Neuronal stem cell (in vitro differentiated cells): ENCODE results near the gene MT1A.
"Not testable (repeated sequence)": the region's sequence is repeated elsewhere in the genome, so short reads cannot be mapped to it uniquely, and the experiment has no call there.

ENCODE experiments used
- DNase-seq: peaks from one replicate; pipeline ENCODE4 v3.0.0-alpha.2; 2013; ENCODE audit warnings: low spot score
- H2AFZ ChIP-seq: one replicate; pipeline ENCODE4 v1.6.1; 2013; ENCODE audit warnings: mild to moderate bottlenecking, low read length, inconsistent platforms
- H2AK5ac ChIP-seq: 2 replicates; pipeline ENCODE4 v1.6.1; 2013; ENCODE audit warnings: low read depth, mild to moderate bottlenecking, inconsistent platforms, low read length, moderate library complexity, mixed read lengths
- H2BK120ac ChIP-seq: 2 replicates; pipeline ENCODE4 v1.6.1; 2013; ENCODE audit warnings: low read depth, mild to moderate bottlenecking, inconsistent platforms, low read length, moderate library complexity, mixed read lengths
- H2BK12ac ChIP-seq: one replicate; pipeline ENCODE4 v1.6.1; 2013; ENCODE audit warnings: low read length, inconsistent platforms
- H2BK15ac ChIP-seq: 2 replicates; pipeline ENCODE4 v1.6.1; 2013; ENCODE audit warnings: mild to moderate bottlenecking, low read length, inconsistent platforms, mixed read lengths
- H2BK5ac ChIP-seq: one replicate; pipeline ENCODE4 v1.6.1; 2013; ENCODE audit warnings: inconsistent platforms, mild to moderate bottlenecking, low read length, moderate library complexity
- H3K14ac ChIP-seq: one replicate; pipeline ENCODE4 v1.6.1; 2013; ENCODE audit warnings: low read length, inconsistent platforms
- H3K18ac ChIP-seq: 2 replicates; pipeline ENCODE4 v1.6.1; 2013; ENCODE audit warnings: low read length, inconsistent platforms
- H3K23ac ChIP-seq: 2 replicates; pipeline ENCODE4 v1.6.1; 2013; ENCODE audit warnings: low read depth, mild to moderate bottlenecking, mixed read lengths, low read length, inconsistent platforms; ENCODE audit not compliant: poor library complexity
- H3K27ac ChIP-seq: replicated peaks from 3 replicates; pipeline ENCODE4 v1.5.1; 2013; ENCODE audit warnings: low read length, inconsistent platforms
- H3K27me3 ChIP-seq, 3 experiments: 2 replicates each; pipeline ENCODE4 v1.6.1; 2013; ENCODE audit warnings: low read length in 3 of 3, mild to moderate bottlenecking in 2 of 3, inconsistent platforms in 1 of 3, low read depth in 1 of 3, mixed read lengths in 1 of 3, moderate library complexity in 1 of 3; ENCODE audit not compliant: control insufficient read depth in 3 of 3, insufficient read depth in 3 of 3
- H3K36me3 ChIP-seq, 2 donors: replicated peaks in 1 of 2; 2 replicates each; pipeline ENCODE4 v1.6.1; 2013; ENCODE audit warnings: low read length in 2 of 2; ENCODE audit not compliant: control insufficient read depth in 2 of 2, insufficient read depth in 2 of 2
- H3K4ac ChIP-seq: 2 replicates; pipeline ENCODE4 v1.6.1; 2013; ENCODE audit warnings: inconsistent platforms, mild to moderate bottlenecking, low read length, moderate library complexity
- H3K4me1 ChIP-seq, 2 donors: 1 replicate in 1 of 2; 2 replicates in 1 of 2; pipeline ENCODE4 v1.6.1; 2013; ENCODE audit warnings: low read length in 2 of 2, low read depth in 1 of 2; ENCODE audit not compliant: control insufficient read depth in 2 of 2, insufficient read depth in 1 of 2
- H3K4me2 ChIP-seq: one replicate; pipeline ENCODE4 v1.6.1; 2013; ENCODE audit warnings: mild to moderate bottlenecking, low read length, inconsistent platforms; ENCODE audit not compliant: insufficient read depth, poor library complexity, severe bottlenecking
- H3K4me3 ChIP-seq, 2 donors: 2 replicates each; pipeline ENCODE4 v1.5.1; 2013; ENCODE audit warnings: low read length in 2 of 2, mild to moderate bottlenecking in 2 of 2, inconsistent platforms in 1 of 2, moderate library complexity in 1 of 2
- H3K79me1 ChIP-seq: one replicate; pipeline ENCODE4 v1.6.1; 2013; ENCODE audit warnings: low read depth, mild to moderate bottlenecking, inconsistent platforms, low read length, moderate library complexity
- H3K9ac ChIP-seq: one replicate; pipeline ENCODE4 v1.6.1; 2013; ENCODE audit warnings: mild to moderate bottlenecking, low read depth, low read length, inconsistent platforms; ENCODE audit not compliant: poor library complexity
- H3K9me3 ChIP-seq, 2 donors: replicated peaks in 1 of 2; 2 replicates each; pipeline versions ENCODE3 to v1.6.1; 2013; ENCODE audit warnings: low read length in 2 of 2, mild to moderate bottlenecking in 2 of 2, inconsistent platforms in 1 of 2, low read depth in 1 of 2, mixed read lengths in 1 of 2, moderate library complexity in 1 of 2; ENCODE audit not compliant: control insufficient read depth in 2 of 2, insufficient read depth in 1 of 2
- H4K8ac ChIP-seq: one replicate; pipeline ENCODE4 v1.6.1; 2013; ENCODE audit warnings: low read depth, mild to moderate bottlenecking, inconsistent platforms, low read length, moderate library complexity
- H4K91ac ChIP-seq: one replicate; pipeline ENCODE4 v1.6.1; 2013; ENCODE audit warnings: low read length, low read depth, mild to moderate bottlenecking, inconsistent platforms; ENCODE audit not compliant: poor library complexity
- WGBS, 2 donors: extraction: QIAGEN DNeasy Blood & Tissue Kit; methylation state at CpG; one replicate each; pipeline ENCODE4 v1.1.7; 2013; ENCODE audit warnings: missing lambda C conversion rate in 2 of 2, mixed read lengths in 1 of 2; ENCODE audit not compliant: insufficient read length in 2 of 2, insufficient replicate concordance in 1 of 2; ENCODE audit errors: extremely low coverage in 2 of 2; 5-methylcytosine and 5-hydroxymethylcytosine counted together

The MT1A gene

GRCh38 chr16:56664506-56664905 lies 26.0 kb downstream of the MT1A start:
- H3K36me3 ChIP-seq = no peaks in the 10 kb centered on the region
- no peaks in the 10 kb centered on the region for H3K4me1 ChIP-seq
- H4K91ac ChIP-seq = no peak overlapping the region
- no peak overlapping the region for H2BK15ac ChIP-seq
- H3K4me3 ChIP-seq = no peak overlapping the region
- H2BK12ac ChIP-seq = no peak overlapping the region
- H3K27me3 ChIP-seq = peaks cover 41 to 100% (median 98%) of the 10 kb centered on the region in 3 experiments
- no peak overlapping the region for H3K18ac ChIP-seq
- H3K14ac ChIP-seq = no peak overlapping the region
- H3K4ac ChIP-seq = no peak overlapping the region
- H3K27ac ChIP-seq = no peak overlapping the region
- no peak overlapping the region for H2BK5ac ChIP-seq
- no peak overlapping the region for H2BK120ac ChIP-seq
- H2AFZ ChIP-seq = no peak overlapping the region
- no peak overlapping the region for H3K4me2 ChIP-seq
- no peak overlapping the region for H2AK5ac ChIP-seq
- peaks cover 0 to 3% of the 10 kb centered on the region in 2 donors for H3K9me3 ChIP-seq
- H3K9ac ChIP-seq = no peak overlapping the region
- H3K79me1 ChIP-seq = no peaks in the 10 kb centered on the region
- no peak overlapping the region for H3K23ac ChIP-seq
- no peak for DNase-seq
- H4K8ac ChIP-seq = no peak overlapping the region
- WGBS, 2 donors = no CpG with 5 or more reads among the region's 1 CpG

GRCh38 chr16:56665286-56666261 lies 27.1 kb downstream of the MT1A start:
- not testable (repeated sequence) for H3K9ac ChIP-seq, H3K14ac ChIP-seq, H2BK12ac ChIP-seq, H3K23ac ChIP-seq, H4K8ac ChIP-seq, DNase-seq, H2AFZ ChIP-seq, H2BK5ac ChIP-seq, H3K27ac ChIP-seq, H3K9me3 ChIP-seq, H2AK5ac ChIP-seq, H2BK120ac ChIP-seq, H3K4me1 ChIP-seq, H3K4ac ChIP-seq, H3K79me1 ChIP-seq, H2BK15ac ChIP-seq, H3K36me3 ChIP-seq, H3K4me3 ChIP-seq, H4K91ac ChIP-seq, H3K18ac ChIP-seq, H3K4me2 ChIP-seq
- H3K27me3 ChIP-seq = peaks cover 48 to 100% (median 98%) of the 10 kb centered on the region in 3 experiments
- WGBS, 2 donors = no CpG with 5 or more reads among the region's 8 CpGs

GRCh38 chr16:56667581-56668571 lies 29.4 kb downstream of the MT1A start, which contains the start of gene MT1G:
Gene MT1G (minus strand): TSS chr16:56668065. CDS start chr16:56667993, 72 bp downstream.
- Histone ChIP-seq H2BK15ac (no peak within 1 kb of the TSS), H3K23ac (peak within 1 kb of the TSS; percentile 83), H3K27me3 (peaks cover 42 to 100% (median 97%) of the 10 kb centered on the region in 3 experiments), H3K4ac (no peak within 1 kb of the TSS), H2BK5ac (no peak within 1 kb of the TSS), H2AK5ac (no peak within 1 kb of the TSS), H3K4me3 (no peak within 1 kb of the TSS), H3K79me1 (no peaks in the 10 kb centered on the region), H3K18ac (no peak within 1 kb of the TSS), H2BK120ac (no peak within 1 kb of the TSS), H4K8ac (no peak within 1 kb of the TSS), H3K14ac (no peak within 1 kb of the TSS), H3K9ac (no peak within 1 kb of the TSS), H3K4me1 (no peaks in the 10 kb centered on the region), H4K91ac (no peak within 1 kb of the TSS), H3K27ac (no peak within 1 kb of the TSS), H3K9me3 (peaks cover 0 to 2% of the 10 kb centered on the region in 2 donors), H2BK12ac (no peak within 1 kb of the TSS), H3K36me3 (no peaks in the 10 kb centered on the region), H3K4me2 (no peak within 1 kb of the TSS), H2AFZ (no peak within 1 kb of the TSS)
- WGBS, 2 donors = no CpG with 5 or more reads among the region's 46 CpGs
- no peak for DNase-seq
